Activated naive CD4-positive, alpha-beta T cell treated with anti-CD3 and anti-CD28 coated beads, Interleukin-2, amount 10 ng/mL, durations not matched to agents 5 hours and 36 hours (primary cell): ENCODE results near the gene FIBCD1. TPM values are rescaled to one million over a fixed set of nuclear protein-coding genes. Genes with fewer than 3 reads are reported as not detected.

ENCODE experiments used
- total RNA-seq, 2 experiments: library from RNA; stranded (reverse); gene quantifications; one replicate each; pipeline ENCODE4 v1.2.3, GENCODE V29; 2021

FIBCD1 gene
- total RNA-seq = not detected

GRCh38 chr9:130938652-130939404, at the start of gene FIBCD1:
TSS of gene FIBCD1 (minus strand) at chr9:130939247. CDS start at chr9:130938607, 640 bp downstream.

GRCh38 chr9:130896233-130897014, 42.6 kb downstream of the FIBCD1 start, which contains the start of gene QRFP:
TSS of gene QRFP (minus strand) at chr9:130896812. CDS start at chr9:130893838, 2,974 bp downstream.

Other genes with a start within 250 kb of the FIBCD1 start
- 10 to 100 TPM; 46.6 to 47.4 TPM for gene EXOSC2, start 245.5 kb downstream of the FIBCD1 start, total RNA-seq
- gene ABL1, start 104.0 kb downstream of the FIBCD1 start, total RNA-seq = 10 to 100 TPM; 28.1 to 33.2 TPM
- not detected for gene QRFP, start 42.4 kb downstream of the FIBCD1 start, total RNA-seq
- gene LAMC3, start 69.9 kb upstream of the FIBCD1 start, total RNA-seq = under 1 TPM; 0.10 to 0.22 TPM
- 1 to 10 TPM; 1.4 to 2.1 TPM for gene AIF1L, start 157.3 kb upstream of the FIBCD1 start, total RNA-seq
- 10 to 100 TPM; 47.9 to 54.4 TPM for gene NUP214, start 186.3 kb upstream of the FIBCD1 start, total RNA-seq